ENCODE results near the gene THADA. TPM values are rescaled to one million over a fixed set of nuclear protein-coding genes. Genes with fewer than 3 reads are reported as not detected.

Gene THADA
- total and polyA plus RNA-seq, 8 donors, result 32.9 to 42.7 (median 37.2) TPM

GRCh38 chr2:43622931-43623451 is 27.2 kb upstream of the THADA start:
- intact Hi-C loops (cut with DNase I), result no loop called here
- Histone ChIP-seq H3K4me3 (no peak overlapping the region), H3K27me3 (peaks cover 0 to 6% of the 10 kb centered on the region in 2 donors), H3K9me3 (no peaks in the 10 kb centered on the region), H3K36me3 (no peaks in the 10 kb centered on the region), H3K27ac (peak overlapping the region; percentile 7 to 26), H3K4me1 (no peaks in the 10 kb centered on the region)
- DNase-seq (peak in 2 of 4 donors; percentile 78 to 91), ATAC-seq (peak; percentile 45)
- TF ChIP-seq CTCF (IDR thresholded peaks at IDR 0.05), result no peak

GRCh38 chr2:43619511-43619910 is 23.7 kb upstream of the THADA start:
- DNase-seq (no peak), ATAC-seq (no peak)
- Histone ChIP-seq H3K9me3 (no peaks in the 10 kb centered on the region), H3K27ac (no peak overlapping the region), H3K27me3 (peaks cover 0 to 6% of the 10 kb centered on the region in 2 donors), H3K4me1 (no peaks in the 10 kb centered on the region), H3K4me3 (no peak overlapping the region), H3K36me3 (no peaks in the 10 kb centered on the region)
- TF ChIP-seq CTCF (IDR thresholded peaks at IDR 0.05), result no peak
- intact Hi-C loops (cut with DNase I), result no loop called here

GRCh38 chr2:43616967-43617680 is 21.3 kb upstream of the THADA start:
- TF ChIP-seq CTCF (IDR thresholded peaks at IDR 0.05), result no peak
- no peaks in the 10 kb centered on the region for H3K27me3 ChIP-seq
- no peak overlapping the region for H3K27ac ChIP-seq
- H3K9me3 ChIP-seq, result no peaks in the 10 kb centered on the region
- no peak overlapping the region for H3K4me3 ChIP-seq
- intact Hi-C loops (cut with DNase I), result no loop called here
- no peaks in the 10 kb centered on the region for H3K4me1 ChIP-seq
- DNase-seq (no peak), ATAC-seq (no peak)
- no peaks in the 10 kb centered on the region for H3K36me3 ChIP-seq

GRCh38 chr2:43612944-43613343 is 17.1 kb upstream of the THADA start:
- no peaks in the 10 kb centered on the region for H3K27me3 ChIP-seq
- no peak for TF ChIP-seq CTCF (IDR thresholded peaks at IDR 0.05)
- no peak overlapping the region for H3K4me3 ChIP-seq
- no peak overlapping the region for H3K27ac ChIP-seq
- H3K9me3 ChIP-seq, result no peaks in the 10 kb centered on the region
- H3K4me1 ChIP-seq, result no peaks in the 10 kb centered on the region
- H3K36me3 ChIP-seq, result no peaks in the 10 kb centered on the region
- peak in 2 of 4 donors; percentile 88 to 91 for DNase-seq
- ATAC-seq, result peak; percentile 25
- intact Hi-C loops (cut with DNase I), result no loop called here

- intact Hi-C loops (cut with DNase I), result no loop called here
- no peak overlapping the region for H3K4me3 ChIP-seq
- ATAC-seq (peak; percentile 96), DNase-seq (peak in 2 of 4 donors; percentile 84 to 90)
- no peaks in the 10 kb centered on the region for H3K9me3 ChIP-seq
- TF ChIP-seq CTCF (IDR thresholded peaks at IDR 0.05), result peak; percentile 70 to 72
- H3K36me3 ChIP-seq, result no peaks in the 10 kb centered on the region
- no peaks in the 10 kb centered on the region for H3K27me3 ChIP-seq
- no peaks in the 10 kb centered on the region for H3K4me1 ChIP-seq
- H3K27ac ChIP-seq, result no peak overlapping the region
These were observed 16.4 kb upstream of the THADA start for GRCh38 chr2:43611987-43612894.
